SHP77 (cell line): ENCODE data around the gene CDH8.
A peak's percentile ranks its signal among the peaks of the same experiment; 100 is the strongest.

Experiments used
- DNase-seq, 2 experiments: peaks; one replicate each; lab custom pipeline; 2025; lab: John Stamatoyannopoulos, UW

CDH8 gene

GRCh38 chr16:61940611-61941010, 95.6 kb downstream of the CDH8 start:
- no peak for DNase-seq

DNA sequence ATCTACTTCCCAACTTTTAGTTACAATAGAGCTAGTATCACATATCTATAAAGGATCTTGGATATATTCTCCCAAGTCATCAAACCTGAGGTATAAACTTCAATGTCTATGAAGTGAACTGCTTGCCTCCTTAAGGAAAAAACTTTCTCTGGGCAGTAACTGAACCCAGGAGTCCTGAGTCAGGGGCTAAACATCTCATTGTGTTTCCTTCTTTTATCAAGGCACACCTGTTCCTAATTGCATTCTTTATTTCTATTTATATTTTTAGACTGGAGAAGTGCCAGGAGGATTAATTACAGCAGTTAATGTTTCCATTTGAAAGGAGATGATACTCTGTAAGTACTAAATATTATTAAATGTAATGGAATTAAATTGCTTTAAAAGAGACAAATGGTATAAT, 98.6 kb downstream of the CDH8 start:
- no peak for DNase-seq

- no peak for DNase-seq
These were observed 99.7 kb downstream of the CDH8 start for GRCh38 chr16:61936522-61936921.

- no peak for DNase-seq
These were observed 101.6 kb downstream of the CDH8 start for GRCh38 chr16:61934601-61935000.

- no peak for DNase-seq
These were observed 106.5 kb downstream of the CDH8 start for GRCh38 chr16:61929776-61930175.

- no peak for DNase-seq
These were observed 109.5 kb downstream of the CDH8 start for GRCh38 chr16:61926766-61927165.

DNA sequence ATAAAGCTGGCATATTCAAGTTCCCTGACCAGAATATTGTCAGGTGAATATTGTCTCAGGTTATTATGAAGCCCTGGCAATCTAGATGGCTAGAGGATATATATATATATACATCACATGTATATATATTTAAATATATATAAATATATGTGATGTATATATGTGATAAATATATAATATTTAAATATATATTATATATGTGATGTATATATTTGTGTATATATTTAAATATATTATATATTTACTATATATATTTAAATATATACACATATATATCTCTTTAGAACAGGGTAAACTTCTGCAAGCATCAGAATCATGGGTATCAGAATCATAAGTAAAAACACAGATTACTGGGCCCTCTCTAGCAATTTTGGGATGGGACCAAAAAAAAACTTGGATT, 112.6 kb downstream of the CDH8 start:
- DNase-seq = no peak

GRCh38 chr16:61921373-61921772, 114.9 kb downstream of the CDH8 start:
- no peak for DNase-seq

DNA sequence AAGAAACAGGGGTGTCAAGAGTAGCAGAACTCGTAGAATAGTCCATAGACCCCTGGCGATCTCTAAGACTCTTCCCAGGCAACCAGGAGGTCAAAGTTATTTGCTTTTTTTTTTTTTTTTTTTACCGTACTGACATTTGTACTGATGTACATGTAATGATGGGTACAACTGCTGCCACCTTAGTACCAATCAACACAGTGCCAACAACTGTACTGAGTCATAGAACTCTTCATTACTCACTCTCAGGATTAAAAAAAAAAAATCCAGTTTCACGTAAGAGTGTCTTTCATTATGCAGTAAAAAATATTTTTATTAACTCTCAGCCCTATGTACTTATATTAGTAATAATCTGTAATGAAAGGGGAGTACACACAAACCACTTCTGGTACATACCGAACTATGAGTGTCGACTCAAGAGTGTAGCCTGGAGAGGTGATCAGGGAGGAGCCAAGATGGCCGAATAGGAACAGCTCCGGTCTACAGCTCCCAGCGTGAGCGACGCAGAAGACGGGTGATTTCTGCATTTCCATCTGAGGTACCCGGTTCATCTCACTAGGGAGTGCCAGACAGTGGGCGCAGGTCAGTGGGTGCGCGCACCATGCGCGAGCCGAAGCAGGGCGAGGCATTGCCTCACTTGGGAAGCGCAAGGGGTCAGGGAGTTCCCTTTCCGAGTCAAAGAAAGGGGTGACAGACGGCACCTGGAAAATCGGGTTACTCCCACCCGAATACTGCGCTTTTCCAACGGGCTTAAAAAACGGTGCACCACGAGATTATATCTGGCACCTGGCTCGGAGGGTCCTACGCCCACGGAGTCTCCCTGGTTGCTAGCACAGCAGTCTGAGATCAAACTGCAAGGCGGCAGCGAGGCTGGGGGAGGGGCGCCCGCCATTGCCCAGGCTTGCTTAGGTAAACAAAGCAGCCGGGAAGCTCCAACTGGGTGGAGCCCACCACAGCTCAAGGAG, 118.1 kb downstream of the CDH8 start:
- peak in 1 of 2 experiments; percentile 33 for DNase-seq

- no peak for DNase-seq
These were observed 120.7 kb downstream of the CDH8 start for GRCh38 chr16:61915569-61915968.

- no peak for DNase-seq
These were observed 127.2 kb downstream of the CDH8 start for GRCh38 chr16:61909074-61909473.

DNA sequence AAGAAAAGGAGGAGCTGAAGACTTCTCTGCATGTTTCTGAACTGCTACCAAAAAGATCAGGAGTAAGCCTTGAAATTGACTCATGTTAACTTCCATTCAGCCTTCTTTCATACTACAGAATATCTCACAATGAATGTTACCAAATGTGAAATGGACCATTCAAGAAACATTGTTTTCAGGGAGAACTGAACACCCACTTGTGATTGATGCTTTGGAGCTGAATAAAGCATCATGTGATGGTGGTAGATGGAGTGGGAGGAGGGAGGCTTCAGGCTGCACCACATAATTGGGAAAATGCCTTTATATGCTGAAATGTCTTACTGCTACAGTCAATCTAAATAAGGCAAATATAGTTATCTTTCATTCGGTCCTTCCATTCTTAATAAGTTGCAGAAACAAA, 127.8 kb downstream of the CDH8 start:
- DNase-seq = no peak

DNA sequence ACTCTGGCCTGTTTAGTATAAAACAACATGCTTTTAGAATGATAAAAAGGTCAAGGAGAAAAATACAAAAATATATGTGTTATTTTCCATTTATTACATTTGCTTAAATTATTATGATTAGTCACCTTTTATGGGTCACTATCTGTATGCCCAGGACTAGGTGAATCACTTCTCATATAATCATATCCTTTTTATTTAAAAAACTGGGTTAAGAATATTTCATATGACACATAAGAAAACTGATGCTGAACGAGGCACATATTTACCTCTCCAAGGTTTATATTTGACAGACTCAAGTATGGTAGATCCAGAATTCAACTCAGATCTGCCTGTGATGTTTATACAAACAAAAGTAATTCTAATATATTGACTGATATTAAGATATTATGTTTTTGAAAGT, 134.5 kb downstream of the CDH8 start:
- DNase-seq = no peak

DNA sequence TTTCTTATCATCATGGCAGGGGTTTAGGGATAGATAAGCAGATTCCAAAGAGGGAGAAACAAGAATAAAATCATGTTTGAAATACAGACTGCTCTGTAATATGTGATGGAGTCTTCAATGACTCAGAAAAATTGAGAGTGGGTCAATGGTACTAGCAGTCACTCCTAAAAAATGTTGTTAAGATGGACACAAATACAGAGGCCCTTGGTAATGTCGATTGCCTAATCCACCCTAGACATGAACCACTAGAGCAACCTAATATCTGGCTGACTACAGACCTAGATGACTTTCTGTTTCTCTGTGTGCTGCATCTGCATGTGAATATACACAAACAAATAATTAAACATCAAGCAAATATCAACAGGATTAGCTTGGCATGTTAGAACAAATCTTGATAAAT, 135.8 kb downstream of the CDH8 start:
- DNase-seq = no peak

GRCh38 chr16:61897657-61898056, 138.6 kb downstream of the CDH8 start:
- no peak for DNase-seq

GRCh38 chr16:61892531-61892930, 143.7 kb downstream of the CDH8 start:
- no peak for DNase-seq

GRCh38 chr16:61891460-61891859, 144.8 kb downstream of the CDH8 start:
- no peak for DNase-seq

DNA sequence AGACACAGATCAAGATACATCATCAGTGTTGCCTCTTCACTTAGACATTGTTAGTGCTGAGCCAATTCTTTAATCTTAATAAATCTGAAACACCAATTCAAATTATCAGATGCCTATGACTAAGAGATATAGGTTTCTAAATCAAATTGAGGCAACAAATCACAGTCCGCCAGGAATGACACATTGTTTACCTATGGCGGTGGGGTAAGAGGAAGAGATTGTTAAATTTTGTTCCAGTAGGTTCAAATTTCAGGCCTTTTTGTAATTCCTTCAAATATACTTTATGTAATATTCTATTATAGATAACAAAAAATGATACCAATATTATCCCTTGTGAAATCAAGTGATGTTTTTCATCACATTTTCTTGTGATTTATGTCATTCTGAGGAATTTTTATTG, 145.9 kb downstream of the CDH8 start:
- no peak for DNase-seq

GRCh38 chr16:61887903-61888302, 148.3 kb downstream of the CDH8 start:
- DNase-seq = no peak

GRCh38 chr16:61885343-61885742, 150.9 kb downstream of the CDH8 start:
- DNase-seq = no peak

- DNase-seq = no peak
These were observed 156.9 kb downstream of the CDH8 start for GRCh38 chr16:61879306-61879705.

- no peak for DNase-seq
These were observed 158.8 kb downstream of the CDH8 start for GRCh38 chr16:61877436-61877835.

DNA sequence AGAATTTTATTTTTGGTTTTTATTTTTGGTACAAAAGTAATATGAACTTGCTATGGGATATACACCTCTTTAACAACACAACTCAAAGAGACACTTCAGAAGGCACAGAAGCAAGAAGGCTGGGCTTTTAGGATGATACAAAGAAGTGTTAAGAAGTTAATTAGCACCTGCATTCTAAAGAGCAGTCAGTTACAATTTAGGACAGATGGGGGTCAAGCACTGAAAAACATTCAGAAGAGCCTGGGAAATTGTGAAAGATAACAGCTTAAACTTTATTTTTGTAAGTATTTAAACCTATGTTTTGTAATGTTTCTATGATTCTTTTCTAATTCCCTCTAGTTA, 163.5 kb downstream of the CDH8 start:
- no peak for DNase-seq
